Right ventricle myocardium superior (tissue), 1 donor: ENCODE data around the gene GPD1. TPM values are rescaled to one million over a fixed set of nuclear protein-coding genes. Genes with fewer than 3 reads are reported as not detected.

Experiments used
- ATAC-seq: fragments of 200-7000 bp; cut with Tn5 transposase; one replicate; pipeline ENCODE4 v1.9.1; 2020; ENCODE audit warnings: mild to moderate bottlenecking; ENCODE audit not compliant: poor library complexity
- DNase-seq: peaks from one replicate; pipeline ENCODE4 v3.0.0-alpha.2; 2020
- intact Hi-C: fragments of 100-400 bp; cut with DNase I; formaldehyde crosslinking; loops from one replicate; pipeline ENCODE4 v1.11.2; 2022
- long read RNA-seq: library from polyadenylated mRNA; unstranded; transcript quantifications from one replicate; pipeline ENCODE4 v2.0.0, GENCODE V29; 2021
- total RNA-seq: library from RNA; stranded (reverse); fragmentation: NEBNext Ultra II Directional; extraction: Animal tissue kit (Norgen Biotek cat#: 25700); gene quantifications from one replicate; pipeline ENCODE4 v1.2.1, GENCODE V29; 2021
- donor health status: DM: no; HTN: yes; CAD: no; lungs with severe emphysema.

Gene GPD1
- 38.3 TPM for total RNA-seq
- long read RNA-seq, transcript GPD1-201 (8 exons, 3,082 nt): major isoform, 126 of 137 reads
- long read RNA-seq, partial matches to known transcripts: 7 of 137 reads
- long read RNA-seq, other reads (novel, unspliced or antisense): 4 of 137 reads

DNA sequence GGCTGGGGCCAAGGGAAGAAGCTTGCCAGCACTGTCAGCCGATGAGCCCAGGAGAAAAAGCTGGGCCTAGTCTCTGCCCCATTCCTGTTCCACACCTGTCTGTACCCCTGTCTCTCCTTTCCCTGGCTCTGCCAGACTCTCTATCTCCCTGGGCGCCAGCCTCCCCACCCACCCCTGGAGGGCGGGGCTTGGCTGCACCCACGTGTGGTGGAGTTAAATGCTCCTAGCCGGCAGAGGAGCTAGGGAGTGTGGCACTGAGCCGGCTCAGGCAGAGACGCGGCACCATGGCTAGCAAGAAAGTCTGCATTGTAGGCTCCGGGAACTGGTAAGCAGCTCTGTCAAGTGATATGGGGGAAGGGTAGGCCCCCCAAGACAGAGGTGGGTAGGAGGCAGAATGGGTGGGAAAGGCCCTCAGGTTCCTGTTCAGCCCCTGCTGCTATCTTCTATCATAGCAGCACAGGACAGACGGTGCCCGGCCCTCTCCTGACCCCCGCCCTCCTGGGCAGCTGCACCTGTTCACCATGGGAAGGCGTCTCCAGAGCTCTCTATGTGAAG is at the start of gene GPD1:
GPD1 (plus strand) TSS at position 242 of the 555 bp plus-strand sequence; CDS start at position 285, 43 bp downstream.
- intact Hi-C loops: no loop called here
- DNase-seq: peak; percentile 83

DNA sequence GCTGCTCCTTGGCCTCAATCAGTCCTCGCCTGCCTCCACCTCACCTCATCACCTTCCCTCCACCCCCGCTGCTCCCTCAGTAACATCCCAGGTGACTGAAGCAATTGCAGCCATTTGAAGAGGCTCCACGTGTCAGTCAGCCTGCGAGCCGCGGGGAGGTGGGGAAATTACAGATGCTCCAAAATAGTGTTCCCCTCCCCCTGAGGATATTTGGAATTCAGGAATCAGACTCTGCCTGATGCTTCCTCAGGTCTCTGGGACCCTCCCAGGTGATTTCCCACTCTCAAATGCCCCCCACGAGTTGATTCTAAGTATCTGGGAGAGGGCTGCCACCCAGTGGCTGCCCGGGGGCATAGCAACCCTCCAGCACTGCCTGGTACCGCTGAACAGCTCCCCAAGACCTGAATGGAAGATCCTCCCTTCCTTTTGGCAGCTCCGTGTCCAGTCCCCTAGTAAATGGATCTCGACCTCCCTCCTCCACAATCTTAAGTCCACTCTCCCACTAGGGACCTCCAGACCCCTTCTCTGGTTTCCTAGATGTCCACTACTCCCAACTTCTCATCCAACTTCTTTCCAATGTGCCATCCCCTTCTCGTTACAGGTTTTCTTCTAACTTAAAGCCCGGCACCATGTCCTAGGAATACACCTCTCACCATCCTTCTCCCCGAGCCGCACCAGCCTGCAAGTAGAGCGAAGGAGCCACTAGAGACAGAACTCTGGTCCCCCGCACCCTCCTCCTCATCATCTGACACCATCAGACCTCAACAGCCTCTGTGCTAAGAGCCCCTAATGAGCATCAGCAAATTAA is 47.8 kb upstream of the GPD1 start:
- intact Hi-C loops: loop anchor here (2.0 kb wide), 1 partner anchor 89 kb away; no protein-coding TSS in a partner anchor
- DNase-seq (peak; percentile 62), ATAC-seq (peak; percentile 61)

More for the DNA sequence above, at the start of gene GPD1:
- peak; percentile 90 for ATAC-seq

GRCh38 chr12:50056639-50056976 is 47.2 kb upstream of the GPD1 start:
- no peak for DNase-seq
- intact Hi-C loops: loop anchor here (2.0 kb wide), 1 partner anchor 90 kb away; no protein-coding TSS in a partner anchor
- ATAC-seq: no peak

- intact Hi-C loops: loop anchor here (2.0 kb wide), 1 partner anchor 90 kb away; no protein-coding TSS in a partner anchor
- DNase-seq: peak; percentile 86
- peak; percentile 85 for ATAC-seq
Observed at GRCh38 chr12:50057000-50057841, 46.6 kb upstream of the GPD1 start, which contains the start of gene ASIC1. ASIC1 (plus strand) TSS chr12:50057596; CDS start chr12:50058767, 1,171 bp downstream.

- ATAC-seq (no peak), DNase-seq (no peak)
- intact Hi-C loops: loop anchor here (2.0 kb wide), 1 partner anchor 91 kb away; no protein-coding TSS in a partner anchor
Observed at GRCh38 chr12:50057896-50058670, 45.7 kb upstream of the GPD1 start.

GRCh38 chr12:50058743-50059312 is 45.0 kb upstream of the GPD1 start:
- DNase-seq (no peak), ATAC-seq (no peak)
- intact Hi-C loops: no loop called here

GRCh38 chr12:50059440-50060119 is 44.2 kb upstream of the GPD1 start:
- DNase-seq (no peak), ATAC-seq (no peak)
- intact Hi-C loops: no loop called here

DNA sequence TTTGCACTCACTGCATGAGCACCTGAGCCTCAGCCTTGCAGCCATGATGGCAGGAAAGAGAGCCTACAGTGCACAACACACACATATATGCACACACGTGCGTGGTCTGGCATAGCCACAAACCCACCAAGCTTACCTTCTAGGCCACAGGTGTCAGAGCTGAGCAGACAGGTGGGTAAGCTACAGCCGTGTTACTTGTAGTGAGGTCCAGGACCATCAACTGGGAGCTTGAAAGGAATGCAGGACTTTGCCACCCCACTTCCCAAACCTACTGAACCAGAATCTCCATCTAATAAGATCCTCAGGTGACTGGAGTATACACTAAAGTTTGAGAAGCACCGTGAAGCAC is 43.7 kb upstream of the GPD1 start:
- intact Hi-C loops: no loop called here
- DNase-seq (no peak), ATAC-seq (no peak)

DNA sequence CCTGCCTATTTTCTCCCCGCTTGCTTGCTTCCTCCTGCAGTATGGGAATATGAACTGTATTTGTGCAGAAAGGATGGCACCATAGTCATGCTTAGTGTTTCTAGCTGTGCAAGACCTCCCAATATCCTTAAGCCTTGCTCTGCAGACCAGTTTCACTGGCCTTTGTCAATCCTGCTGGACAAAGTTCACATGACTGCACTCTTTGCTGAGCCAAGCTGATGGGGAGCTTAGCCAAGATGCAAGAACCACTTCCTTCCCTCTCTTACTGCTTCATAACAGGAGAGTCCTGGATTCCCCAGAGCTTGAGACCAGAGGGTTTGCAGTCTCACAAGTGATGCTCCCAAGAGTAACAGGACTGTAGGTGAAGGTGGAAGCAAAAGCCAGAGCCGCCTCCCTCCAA is 42.6 kb upstream of the GPD1 start:
- DNase-seq: no peak
- intact Hi-C loops: no loop called here
- ATAC-seq: no peak

GRCh38 chr12:50061946-50062686 is 41.7 kb upstream of the GPD1 start:
- ATAC-seq (no peak), DNase-seq (no peak)
- intact Hi-C loops: no loop called here

- DNase-seq: no peak
- no peak for ATAC-seq
- intact Hi-C loops: no loop called here
Observed at GRCh38 chr12:50062728-50063460, 40.9 kb upstream of the GPD1 start.

GRCh38 chr12:50065726-50066310 is 38.0 kb upstream of the GPD1 start:
- intact Hi-C loops: no loop called here
- ATAC-seq: no peak
- no peak for DNase-seq

GRCh38 chr12:50066402-50066801 is 37.4 kb upstream of the GPD1 start:
- DNase-seq (no peak), ATAC-seq (peak; percentile 36)
- intact Hi-C loops: no loop called here

GRCh38 chr12:50069069-50069468 is 34.7 kb upstream of the GPD1 start:
- DNase-seq (no peak), ATAC-seq (no peak)
- intact Hi-C loops: no loop called here

- intact Hi-C loops: no loop called here
- DNase-seq (no peak), ATAC-seq (no peak)
Observed at GRCh38 chr12:50069539-50069938, 34.3 kb upstream of the GPD1 start.
